Bronchial epithelial cell (primary cell): ENCODE results near the gene CPA2. TPM values are rescaled to one million over a fixed set of nuclear protein-coding genes. Genes with fewer than 3 reads are reported as not detected.

ENCODE experiments used
- DNase-seq: peaks from one replicate; pipeline ENCODE4 v3.0.0-alpha.2; 2010; ENCODE audit warnings: low read depth
- FAIRE-seq: peaks from 2 replicates; lab custom pipeline; 2011; peaks lifted over from hg19 to GRCh38; lab: Jason Lieb, UNC
- H3K27me3 ChIP-seq: 2 replicates; pipeline ENCODE4 v1.5.1; 2011; ENCODE audit warnings: low read length; ENCODE audit not compliant: control insufficient read depth, insufficient read depth
- H3K36me3 ChIP-seq: 2 replicates; pipeline ENCODE4 v1.5.1; 2011; ENCODE audit warnings: low read length; ENCODE audit not compliant: control insufficient read depth, insufficient read depth
- H3K4me3 ChIP-seq: 2 replicates; pipeline ENCODE4 v1.5.1; 2011; ENCODE audit warnings: mild to moderate bottlenecking, low read depth, low read length, control low read depth
- total RNA-seq: library from RNA; depleted of rRNA; stranded (reverse); fragments of >200 nt; gene quantifications from 2 replicates; pipeline ENCODE4 v1.2.1, GENCODE V29; 2014
- TF ChIP-seq, protein P1 (sequence below): IDR thresholded peaks from 2 replicates; pipeline ENCODE4 v1.5.1; 2011; ENCODE audit warnings: mild to moderate bottlenecking, moderate library complexity, low read length, control low read depth, inconsistent platforms; ENCODE audit not compliant: insufficient read depth, severe bottlenecking

Gene CPA2
- total RNA-seq, 1 donor from 2014 or later: not detected

DNA sequence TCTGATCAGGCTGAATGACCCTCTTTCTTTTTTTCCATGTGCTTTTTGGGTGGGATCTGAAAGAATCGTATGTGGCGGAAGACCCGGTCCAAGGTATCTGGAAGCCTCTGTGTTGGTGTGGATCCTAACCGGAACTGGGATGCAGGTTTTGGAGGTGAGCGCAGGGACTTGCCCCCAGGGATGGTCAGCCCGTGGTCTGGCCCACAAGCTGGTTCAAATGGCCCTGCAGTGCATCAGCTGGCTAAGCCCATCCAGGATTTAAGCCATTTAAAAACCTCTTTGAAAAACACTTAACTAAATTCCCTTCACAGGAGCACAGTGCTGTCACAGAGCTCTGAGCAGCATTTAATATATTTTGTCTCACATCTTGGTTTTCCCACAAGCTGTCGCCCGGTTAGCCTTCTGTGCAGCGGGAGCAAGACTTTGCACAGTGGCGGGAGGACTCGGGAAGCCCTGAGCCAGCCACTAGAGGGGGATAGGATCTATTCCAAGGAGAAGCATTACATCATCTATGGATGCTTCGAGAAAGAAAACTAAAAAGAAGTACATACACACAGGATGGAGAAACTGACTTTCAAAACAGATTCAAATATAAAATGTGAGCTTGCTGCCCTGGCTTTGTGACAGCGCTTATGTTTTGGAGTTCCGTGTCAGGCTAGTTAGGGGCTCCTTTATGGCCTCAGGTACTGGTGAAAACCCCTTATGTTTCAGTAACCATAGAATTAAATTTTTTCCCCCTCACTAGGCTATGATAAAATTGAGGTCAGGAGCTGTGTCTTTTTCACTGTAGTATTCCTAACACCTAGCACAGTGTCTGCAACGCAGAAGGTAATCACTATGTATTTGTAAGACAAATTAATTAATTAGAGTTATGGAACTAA, 11.3 kb downstream of the CPA2 start:
- DNase-seq (peak; percentile 59), FAIRE-seq (no peak)
- TF ChIP-seq, protein P1, sequence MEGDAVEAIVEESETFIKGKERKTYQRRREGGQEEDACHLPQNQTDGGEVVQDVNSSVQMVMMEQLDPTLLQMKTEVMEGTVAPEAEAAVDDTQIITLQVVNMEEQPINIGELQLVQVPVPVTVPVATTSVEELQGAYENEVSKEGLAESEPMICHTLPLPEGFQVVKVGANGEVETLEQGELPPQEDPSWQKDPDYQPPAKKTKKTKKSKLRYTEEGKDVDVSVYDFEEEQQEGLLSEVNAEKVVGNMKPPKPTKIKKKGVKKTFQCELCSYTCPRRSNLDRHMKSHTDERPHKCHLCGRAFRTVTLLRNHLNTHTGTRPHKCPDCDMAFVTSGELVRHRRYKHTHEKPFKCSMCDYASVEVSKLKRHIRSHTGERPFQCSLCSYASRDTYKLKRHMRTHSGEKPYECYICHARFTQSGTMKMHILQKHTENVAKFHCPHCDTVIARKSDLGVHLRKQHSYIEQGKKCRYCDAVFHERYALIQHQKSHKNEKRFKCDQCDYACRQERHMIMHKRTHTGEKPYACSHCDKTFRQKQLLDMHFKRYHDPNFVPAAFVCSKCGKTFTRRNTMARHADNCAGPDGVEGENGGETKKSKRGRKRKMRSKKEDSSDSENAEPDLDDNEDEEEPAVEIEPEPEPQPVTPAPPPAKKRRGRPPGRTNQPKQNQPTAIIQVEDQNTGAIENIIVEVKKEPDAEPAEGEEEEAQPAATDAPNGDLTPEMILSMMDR: peak; percentile 56
- Histone ChIP-seq H3K4me3 (no peak overlapping the region), H3K27me3 (no peaks in the 10 kb centered on the region), H3K36me3 (no peaks in the 10 kb centered on the region)

DNA sequence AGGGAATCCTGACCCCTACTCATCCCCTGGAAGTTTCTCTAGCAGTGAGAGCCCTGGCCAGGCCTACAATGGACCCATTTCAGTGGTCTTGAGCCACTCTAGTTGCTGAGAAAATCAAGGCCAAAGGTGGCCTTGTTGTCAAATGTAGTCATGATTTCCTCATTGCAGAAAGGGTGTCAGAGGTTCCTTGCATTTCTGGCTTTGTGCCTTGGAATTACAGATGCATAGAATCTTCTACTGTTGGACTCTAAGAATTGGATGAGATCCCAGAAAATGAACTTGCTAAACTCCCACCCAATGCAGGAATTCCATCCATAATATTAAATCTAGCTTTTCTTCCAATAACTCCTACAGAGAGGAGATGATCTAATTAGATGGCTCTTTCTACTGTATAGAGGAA, 12.2 kb downstream of the CPA2 start:
- TF ChIP-seq, protein P1: no peak
- no peaks in the 10 kb centered on the region for H3K27me3 ChIP-seq
- FAIRE-seq (no peak), DNase-seq (no peak)
- no peaks in the 10 kb centered on the region for H3K36me3 ChIP-seq
- H3K4me3 ChIP-seq: no peak overlapping the region

- TF ChIP-seq, protein P1: no peak
- FAIRE-seq: no peak
- no peak for DNase-seq
Observed at GRCh38 chr7:130279286-130279685, 12.6 kb downstream of the CPA2 start.

GRCh38 chr7:130279906-130280305, 13.2 kb downstream of the CPA2 start:
- FAIRE-seq (no peak), DNase-seq (no peak)
- Histone ChIP-seq H3K4me3 (no peak overlapping the region), H3K36me3 (no peaks in the 10 kb centered on the region), H3K27me3 (no peaks in the 10 kb centered on the region)
- TF ChIP-seq, protein P1: no peak

More at GRCh38 chr7:130279286-130279685, 12.6 kb downstream of the CPA2 start:
- Histone ChIP-seq H3K4me3 (no peak overlapping the region), H3K27me3 (no peaks in the 10 kb centered on the region), H3K36me3 (no peaks in the 10 kb centered on the region)

- FAIRE-seq (no peak), DNase-seq (peak; percentile 74)
- TF ChIP-seq, protein P1: no peak
- no peaks in the 10 kb centered on the region for H3K36me3 ChIP-seq
- H3K4me3 ChIP-seq: no peak overlapping the region
- no peaks in the 10 kb centered on the region for H3K27me3 ChIP-seq
Observed at GRCh38 chr7:130281260-130281659, 14.6 kb downstream of the CPA2 start.

DNA sequence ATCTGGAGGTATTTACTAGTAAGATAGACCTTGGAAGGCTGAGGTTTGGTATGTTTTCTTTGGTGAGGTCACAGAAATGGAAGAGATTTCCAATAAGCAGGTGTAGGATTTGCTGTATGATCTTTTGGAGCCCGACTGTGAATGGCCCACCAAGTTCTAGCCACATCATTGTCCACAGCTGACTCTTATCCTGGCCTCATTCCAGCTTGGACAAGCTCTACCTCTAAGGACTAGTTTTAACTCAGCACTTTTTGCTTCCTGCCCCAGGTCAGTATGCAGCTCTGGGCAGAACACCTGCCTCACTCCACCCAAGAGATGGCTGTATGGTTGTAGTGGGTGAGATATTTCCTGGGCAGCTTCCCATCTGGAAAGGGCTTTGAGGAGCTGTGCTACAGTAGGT, 20.2 kb downstream of the CPA2 start:
- Histone ChIP-seq H3K36me3 (no peaks in the 10 kb centered on the region), H3K4me3 (no peak overlapping the region), H3K27me3 (no peaks in the 10 kb centered on the region)
- FAIRE-seq: no peak
- TF ChIP-seq, protein P1: no peak
- peak; percentile 40 for DNase-seq
